Stimulated activated CD4-positive, alpha-beta T cell treated with anti-CD3 and anti-CD28 coated beads, TNF-alpha, amount 100 ng/mL, for 48 hours (primary cell): ENCODE results near the gene GUCA2B.

Experiments
- DNase-seq, 3 donors: peaks; one replicate each; pipeline ENCODE4 v3.0.0-alpha.2; 2020; ENCODE audit warnings: low read depth in 3 of 3

GUCA2B gene

DNA sequence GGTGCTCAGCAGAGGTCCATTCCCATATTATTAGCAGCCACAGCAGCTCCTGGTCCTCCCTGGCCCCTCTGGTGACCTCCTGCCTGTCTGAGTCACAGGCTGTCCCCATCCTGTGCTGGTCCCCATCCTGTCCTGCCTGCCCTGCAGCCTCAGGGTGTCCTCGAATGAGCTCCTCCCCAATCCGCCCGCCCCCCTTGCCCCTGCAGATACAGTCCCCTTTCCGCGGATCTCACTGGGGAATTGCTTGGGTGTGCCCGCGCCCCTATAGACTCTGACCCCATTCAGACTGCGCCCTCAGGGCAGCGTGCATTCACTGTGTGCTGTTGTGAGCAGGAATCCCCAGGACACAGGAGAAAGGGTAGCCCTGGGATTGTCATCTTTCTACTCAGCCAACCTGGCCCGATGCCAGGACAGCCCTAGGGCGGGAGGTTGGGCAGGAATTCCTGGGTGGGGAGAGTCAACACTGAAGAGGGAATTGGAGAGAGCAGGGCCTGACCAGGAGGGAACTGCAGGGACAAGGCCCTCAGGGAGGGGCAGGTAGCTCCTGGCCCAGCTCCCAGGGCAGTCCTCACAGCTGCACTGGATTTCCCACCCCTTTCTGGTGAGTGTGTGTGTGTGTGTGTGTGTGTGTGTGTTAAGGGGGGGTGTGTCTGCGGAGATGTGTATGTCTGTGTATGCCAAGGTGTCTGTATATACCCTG, 12.5 kb downstream of the GUCA2B start:
- DNase-seq, result no peak

DNA sequence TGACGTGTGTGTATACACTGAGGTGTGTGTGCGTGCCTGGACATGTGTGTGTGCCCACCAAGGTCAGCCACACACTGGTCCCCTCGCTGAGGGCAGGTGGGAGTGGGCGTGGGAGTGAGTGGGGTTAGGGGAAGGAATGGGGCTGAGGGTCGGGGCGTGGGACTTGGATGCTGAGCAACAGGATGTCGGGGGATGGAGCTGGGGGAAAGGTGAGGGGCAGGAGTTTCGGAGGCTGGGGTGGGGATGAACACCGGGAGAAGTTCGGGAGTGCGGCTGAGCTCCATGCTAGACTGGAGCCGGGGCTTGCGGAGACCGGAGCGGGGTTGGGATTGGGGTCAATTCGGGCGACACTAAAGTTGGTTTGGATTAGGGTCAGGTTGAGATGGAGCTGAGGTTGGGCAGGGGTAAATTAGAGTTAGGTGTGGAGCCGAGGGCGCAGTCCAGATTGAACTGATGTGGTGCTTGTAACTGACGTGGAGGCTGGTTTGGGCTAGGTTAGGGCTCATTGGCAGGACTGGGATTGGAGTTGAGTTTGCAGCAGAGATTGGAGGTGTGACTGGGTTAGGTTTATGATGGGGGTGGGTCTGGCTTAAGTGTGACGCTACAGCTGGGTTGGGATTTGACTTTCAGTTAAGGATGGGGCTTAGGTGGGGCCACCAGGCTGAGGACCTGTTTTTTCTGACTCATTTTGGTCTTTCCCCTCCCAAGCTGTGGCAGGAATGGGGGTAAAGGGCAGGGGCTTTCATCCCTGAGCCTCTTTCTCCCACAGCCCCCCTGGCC, 14.6 kb downstream of the GUCA2B start:
- no peak for DNase-seq

DNA sequence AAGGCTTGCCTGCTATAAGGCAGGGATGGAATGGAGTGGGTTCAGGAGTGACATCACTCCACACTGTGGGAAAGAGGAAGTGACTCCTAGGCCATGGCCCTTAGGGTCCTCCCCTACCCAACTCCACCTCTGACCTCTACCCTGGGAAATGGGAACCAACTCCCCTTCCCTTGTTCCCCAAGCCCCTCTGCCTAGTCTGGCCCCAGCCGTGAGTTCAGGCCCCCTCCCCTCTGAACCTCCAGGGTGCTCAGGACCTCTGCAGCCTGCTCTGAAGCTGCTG, 15.1 kb downstream of the GUCA2B start:
- DNase-seq, result no peak

DNA sequence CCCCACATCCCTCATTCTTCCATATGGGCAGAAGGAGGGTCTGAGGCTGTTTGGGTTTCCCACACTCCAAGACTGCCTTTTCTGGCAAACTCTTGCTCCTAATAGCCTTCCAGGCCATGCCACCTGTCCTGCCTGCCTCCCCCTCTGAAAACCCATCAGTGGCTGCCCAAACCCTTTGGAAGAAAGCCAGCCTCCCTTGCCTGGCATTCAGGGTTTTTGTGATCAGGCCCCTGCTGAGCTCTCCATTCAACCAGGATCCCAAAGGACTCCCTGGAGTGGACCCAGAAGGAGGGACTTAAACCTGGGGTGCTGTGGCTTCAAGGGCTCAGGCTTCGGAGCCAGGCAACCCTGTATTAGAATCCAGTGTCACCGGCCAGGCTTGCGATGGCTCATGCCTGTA, 15.6 kb downstream of the GUCA2B start:
- DNase-seq, result no peak

DNA sequence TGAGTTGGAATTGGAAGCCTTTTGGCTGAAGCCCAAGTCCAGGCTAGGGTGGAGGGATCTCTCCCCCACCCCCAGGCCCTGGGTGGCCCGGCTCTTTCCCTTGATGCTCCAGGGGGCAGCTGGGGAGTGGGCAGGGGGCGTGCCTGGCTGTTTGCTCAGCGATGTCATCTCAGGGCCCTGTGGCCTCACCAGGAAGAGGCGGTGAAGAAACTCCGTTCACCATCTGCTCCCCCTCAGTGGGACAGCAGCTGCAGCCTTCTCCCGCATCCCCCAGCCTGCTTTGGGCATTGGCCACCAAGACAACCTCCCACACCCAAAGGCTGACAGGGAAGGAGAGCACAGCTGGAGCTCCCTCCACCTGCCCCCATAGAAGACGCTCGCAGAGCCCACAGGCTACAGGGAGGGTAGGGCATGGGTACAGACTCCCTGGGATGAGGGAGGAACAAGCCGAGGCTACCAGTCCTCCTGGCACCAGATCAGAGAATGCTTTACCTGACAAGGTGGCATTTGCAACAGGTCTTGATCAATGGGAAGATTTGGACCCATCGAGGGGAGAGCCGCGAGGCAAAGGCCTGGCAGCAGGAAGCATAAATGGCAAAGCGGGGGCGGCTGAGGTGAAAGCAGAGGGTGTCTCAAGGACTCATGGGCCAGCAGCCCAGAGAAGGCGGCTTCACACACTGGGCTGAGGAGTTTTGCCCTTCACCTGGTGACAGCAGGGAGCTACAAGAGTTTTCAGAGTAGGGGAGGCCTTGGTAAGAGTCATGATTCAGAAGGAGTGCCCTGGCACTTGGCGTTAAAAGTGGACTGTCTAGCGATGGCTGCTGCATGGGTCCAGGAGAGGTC, 17.8 kb downstream of the GUCA2B start:
- DNase-seq, result no peak

DNA sequence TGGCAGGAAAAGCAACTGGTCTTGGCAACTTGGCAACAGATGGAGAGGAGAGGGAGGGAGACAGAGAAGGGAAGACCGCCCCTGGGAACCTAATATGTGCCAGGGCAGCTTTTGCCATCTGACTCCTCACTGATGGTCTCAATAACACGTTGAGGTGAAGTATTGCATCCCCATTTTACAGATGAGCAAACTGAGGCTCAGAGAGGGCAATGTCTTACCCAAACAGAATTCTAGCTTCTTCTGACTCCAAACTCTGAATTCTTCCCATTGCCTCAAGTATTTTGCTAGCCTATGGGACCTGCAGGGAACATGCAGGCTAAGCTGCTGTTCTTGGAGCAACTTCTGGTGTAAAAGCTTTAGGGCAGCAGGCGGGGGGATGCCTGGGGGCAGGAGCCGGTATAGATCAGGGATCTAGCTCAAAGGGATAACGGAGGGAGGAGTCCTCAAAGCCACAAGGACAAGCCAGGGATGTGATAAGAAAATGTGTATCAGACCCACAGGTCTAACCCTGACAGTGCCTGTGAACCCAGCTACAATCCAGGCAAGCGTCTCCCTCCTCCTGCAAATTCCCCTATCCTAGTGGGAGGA, 18.6 kb downstream of the GUCA2B start:
- DNase-seq, result no peak

DNA sequence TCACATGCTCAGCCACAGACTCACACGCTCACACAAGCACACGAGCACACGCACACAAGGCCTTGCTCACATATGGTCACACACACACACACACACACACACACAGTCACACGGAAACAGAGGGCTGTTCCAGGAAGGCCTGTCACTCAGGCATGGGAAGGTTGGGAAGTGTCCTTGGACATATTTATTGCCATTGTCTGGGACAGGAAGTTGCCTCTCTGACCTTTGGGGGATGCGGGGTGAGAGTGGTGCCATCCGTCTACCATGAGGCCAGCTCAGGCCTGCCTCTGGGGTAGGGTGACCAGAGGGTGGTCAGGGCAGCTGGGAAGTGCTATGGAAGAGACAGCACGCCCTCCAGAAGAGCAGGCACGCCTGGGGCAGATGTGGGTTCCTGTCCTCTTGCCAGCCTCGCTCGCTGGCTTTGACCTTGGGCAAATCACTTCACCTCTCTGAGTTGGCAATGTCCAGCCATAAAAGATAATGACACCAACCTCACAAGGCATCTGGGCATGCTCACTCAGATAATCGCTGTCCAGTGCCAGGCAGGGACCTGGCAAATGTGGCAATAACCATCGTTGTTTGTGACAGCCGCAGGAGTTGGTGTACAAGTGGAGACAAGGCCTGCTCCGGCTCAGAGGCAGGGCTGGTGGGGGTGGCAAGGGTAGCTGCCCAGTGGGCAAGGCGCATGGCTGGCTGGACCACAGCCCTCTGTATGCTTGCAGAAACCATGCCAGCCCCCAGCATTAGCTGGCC, 19.3 kb downstream of the GUCA2B start:
- no peak for DNase-seq

DNA sequence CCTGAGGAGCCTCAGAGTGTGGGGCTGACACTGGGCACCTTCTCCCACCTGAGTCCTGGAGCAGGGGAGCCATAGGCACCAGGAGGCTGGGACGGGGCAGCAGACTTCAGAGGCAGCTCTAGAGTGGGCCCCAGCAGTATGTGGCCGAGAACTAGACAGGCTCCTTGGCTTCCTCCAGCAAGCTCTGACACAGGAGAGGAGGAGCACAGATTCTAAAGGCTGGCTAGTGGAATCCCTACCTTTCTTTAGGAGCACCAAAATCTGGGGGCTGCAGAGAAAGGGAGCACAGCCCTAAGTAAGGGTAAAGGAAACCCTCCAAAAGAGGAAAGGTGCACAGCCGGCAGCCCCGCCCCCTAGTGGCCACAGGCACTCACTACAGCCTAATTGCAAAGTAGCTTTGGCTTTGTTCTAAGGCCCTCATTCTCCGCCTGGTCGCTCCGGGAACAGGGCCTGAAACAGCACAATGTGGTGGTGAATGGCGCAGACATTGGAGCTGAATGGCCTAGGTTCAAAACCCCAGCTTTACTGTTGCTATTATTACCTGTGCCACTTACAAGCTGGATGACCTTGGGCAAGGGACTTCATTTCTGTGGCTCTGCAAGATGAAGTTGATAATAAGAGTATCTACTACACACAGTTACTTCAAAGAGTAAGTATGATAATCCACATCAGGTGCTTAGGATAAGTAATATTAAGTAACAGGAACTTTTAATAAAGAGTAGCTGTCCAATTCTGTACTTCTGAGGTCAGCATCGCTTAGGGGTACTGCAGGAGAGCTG, 20.1 kb downstream of the GUCA2B start:
- peak; percentile 38 to 59 (median 43) for DNase-seq

DNA sequence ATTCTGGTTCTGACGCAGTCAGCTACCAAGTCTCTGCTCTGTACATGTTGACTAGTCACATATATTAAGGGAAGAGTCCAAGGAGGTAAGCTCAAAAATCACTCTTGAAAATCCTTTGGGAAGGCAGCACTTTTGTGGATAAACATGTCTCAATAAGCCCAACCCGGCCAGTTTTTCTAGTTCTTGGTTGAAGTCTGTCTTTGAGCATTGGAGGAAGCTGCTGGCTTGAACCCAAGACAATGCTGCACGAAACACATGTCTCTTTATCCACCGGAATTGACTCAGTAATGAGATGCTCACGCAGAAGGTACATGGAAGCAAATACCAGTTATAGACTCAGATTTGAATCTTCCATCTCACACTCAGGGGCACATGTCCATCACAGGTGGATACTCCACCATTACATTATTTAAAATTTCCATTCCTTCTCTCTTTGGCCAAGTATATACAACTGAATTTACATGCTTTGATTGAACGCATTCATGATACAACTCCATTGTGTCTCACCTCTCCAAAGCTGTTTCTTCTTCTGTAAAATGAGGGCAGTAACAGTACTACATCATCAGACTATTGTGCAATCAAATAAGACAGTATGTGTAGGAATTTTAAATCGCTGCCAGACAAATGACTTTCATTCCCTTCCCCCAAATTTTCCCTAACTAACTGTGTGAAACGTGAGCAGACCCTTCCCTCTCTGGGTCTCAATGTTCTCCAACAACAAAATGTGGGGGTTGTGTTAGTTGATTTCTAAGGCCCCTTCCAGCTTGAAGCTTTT, 20.9 kb downstream of the GUCA2B start:
- no peak for DNase-seq

DNA sequence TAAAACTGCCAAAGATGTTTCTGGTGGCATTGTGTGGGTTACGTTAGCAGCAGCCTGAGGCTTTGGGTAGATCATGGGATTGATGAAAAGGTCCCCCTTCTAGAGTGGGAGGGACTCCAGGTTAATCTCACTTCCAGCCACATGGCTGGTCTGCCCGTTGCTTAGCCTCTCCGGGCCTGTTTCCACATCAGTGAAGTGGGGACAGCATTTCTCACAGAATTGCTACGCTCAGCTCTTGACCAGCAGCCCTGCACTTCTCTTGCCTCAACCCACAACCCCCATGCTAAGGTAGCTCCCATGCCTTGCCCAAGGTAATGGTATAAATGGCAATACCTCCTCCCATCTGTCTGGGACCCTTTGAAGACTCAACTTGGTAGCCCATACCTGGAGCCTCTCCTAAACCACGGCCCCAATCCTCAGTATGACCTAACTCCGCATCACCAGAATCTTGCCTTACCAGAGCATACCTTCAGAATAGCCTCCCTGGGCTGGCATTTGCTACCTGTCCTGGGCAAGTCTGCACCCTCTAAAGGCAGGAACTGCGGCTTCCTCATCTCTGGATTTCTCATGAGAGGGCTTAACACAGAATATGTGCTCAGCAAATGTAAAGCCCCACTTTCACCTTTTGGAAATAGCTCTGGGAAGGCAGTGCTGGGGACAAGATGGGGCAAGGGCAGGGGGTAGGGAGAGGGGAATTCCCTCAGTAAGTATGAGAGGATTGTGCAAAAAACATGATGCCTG, 22.3 kb downstream of the GUCA2B start:
- no peak for DNase-seq

DNA sequence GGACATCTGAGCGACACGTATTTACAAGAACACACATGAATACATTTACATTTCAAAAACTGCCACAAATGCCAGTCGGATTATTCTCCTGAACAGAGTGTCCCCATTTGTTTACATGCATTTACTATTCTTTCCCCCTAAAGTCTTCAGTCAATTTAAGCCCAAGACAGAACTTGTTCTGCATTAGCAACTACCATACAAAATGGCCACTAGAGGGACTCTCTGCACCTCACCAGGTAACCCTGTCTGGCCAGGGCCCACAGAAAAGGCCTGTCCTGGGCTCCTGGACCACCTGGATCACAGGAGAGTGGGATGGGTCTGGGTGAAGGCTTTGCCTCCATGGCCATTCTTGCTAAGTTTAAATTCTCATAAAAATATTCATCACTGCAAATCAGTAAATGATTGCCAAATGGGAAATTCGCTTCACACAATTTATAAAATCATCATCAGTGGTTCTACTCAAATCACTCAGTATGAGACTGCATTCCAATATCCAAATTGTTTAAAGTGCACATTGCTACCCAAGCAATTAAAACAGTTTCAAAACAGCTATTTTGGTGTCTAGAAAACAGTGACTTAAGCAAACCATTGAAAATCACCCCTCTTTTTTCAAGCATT, 23.8 kb downstream of the GUCA2B start:
- DNase-seq, result no peak

DNA sequence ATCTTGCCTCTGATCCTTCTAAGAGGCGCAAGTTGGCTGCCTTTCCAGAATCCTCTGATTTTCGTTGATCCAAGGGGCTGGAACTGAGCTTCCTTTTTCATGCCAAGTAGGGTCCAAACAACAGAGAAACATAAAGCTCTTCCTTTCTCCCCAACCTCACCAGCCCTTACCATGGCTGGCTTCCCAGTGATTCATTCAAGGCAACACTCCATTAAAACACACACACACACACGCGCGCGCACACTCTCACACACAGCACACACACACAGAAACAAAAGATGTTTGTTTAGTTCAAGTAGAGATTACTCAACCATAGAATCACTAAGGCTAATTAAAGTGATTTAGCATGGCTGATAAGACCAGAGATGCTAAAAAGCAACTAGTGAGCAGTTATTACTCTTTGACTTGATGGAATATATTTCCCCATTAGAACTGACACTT, 24.4 kb downstream of the GUCA2B start:
- no peak for DNase-seq

DNA sequence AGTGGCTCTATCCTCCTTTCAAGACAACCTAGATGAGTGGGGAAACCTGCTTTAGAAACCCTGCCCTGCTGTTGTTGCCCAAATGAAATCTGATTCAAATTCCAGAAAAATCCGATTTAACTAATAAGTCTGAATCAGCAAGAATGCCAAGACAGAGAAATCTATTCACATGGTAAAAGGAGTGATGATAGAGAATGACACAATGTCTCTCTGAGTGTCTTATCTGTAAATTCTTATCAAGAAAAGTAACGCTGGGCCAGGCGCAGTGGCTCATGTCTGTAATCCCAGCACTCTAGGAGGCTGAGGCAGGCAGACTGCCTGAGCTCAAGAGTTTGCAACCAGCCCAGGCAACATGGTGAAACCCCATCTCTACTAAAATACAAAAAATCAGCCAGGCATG, 25.0 kb downstream of the GUCA2B start:
- DNase-seq, result no peak

DNA sequence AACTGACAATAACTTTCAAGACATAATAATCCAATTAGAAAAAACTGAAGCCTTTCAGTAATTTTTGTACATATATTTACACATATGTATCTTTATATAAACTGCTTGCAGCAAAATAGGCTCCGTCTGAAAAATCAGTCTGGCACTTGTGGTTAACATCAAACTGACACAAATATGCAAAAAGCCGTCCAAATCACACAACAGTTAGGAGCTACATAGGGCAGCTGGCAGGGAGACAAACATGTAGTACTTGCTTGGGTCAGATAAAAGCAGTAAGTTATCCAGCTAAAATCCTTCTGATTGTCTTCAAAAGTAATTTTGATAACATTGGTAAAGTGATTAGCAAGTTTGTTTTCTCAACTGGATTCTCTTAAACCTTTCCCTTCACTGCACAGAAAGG, 26.1 kb downstream of the GUCA2B start:
- DNase-seq, result no peak

DNA sequence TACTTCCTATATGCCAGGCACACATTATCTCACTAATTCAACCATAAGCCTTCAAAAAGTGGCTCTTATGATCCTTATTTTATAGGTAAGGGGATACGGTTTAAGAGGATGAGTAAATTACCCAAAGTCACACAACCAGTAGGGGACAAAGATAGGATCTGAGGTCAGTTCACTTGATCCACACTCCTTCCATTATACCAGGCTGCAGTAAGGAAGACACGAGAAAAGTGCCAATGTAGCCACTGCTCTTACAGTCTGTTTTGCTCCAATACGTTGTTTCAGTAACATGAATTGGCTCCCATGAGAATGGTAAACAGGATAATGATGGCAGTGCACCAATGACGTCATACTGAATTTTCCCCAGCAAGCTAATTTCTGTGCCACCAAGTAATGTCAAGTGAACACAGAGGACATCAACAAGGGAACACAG, 26.7 kb downstream of the GUCA2B start:
- no peak for DNase-seq

DNA sequence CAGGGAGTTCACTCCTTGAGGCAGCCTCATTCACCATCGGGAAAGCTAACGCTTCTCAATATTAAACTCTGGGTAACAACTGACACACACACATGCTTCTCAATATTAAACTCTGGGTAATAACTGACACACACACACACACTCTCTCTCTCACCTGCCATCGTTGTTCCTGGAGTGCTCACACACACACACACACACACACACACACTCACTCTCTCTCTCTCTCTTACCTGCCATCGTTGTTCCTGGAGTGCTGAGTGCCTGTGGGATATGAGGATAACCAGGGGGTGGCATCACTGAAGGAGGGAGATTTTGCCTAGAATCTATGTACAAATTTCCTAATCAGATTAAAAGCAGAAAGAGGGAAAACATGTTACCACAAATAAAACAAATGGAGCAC, 28.5 kb downstream of the GUCA2B start:
- DNase-seq, result no peak

DNA sequence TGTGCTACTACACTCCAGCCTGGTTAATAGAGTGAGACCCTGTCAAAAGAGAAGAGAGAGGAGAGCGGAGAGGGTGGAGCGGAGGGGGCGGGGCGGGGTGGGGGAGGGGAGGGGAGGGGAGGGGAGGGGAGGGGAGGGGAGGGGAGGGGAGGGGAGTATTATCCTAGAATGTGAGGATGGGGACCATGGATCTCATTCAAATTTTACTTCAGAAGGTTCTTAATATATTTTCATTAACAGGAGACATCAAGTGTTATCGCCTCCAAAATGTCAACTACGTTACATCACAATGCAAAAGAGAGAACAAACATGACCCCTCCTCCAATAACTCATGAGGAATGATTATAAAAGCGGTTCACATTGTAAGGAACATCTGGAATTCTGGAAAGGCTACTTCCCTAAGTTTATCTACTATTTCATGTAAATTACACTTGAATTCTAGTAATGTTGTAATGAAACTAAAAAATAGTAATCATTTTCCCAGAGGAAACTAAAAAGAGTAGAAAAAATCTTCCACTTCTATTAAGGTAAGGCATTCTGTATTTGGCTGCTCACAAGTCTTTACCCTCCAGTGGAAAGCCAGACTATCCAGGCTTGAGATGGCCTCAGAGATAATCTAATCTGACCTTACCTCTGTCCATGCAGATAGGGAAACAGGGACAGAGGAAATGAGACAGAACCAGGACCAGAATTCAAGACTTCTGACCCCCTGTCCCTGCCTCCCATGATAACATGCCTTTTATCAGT, 30.2 kb downstream of the GUCA2B start:
- no peak for DNase-seq

DNA sequence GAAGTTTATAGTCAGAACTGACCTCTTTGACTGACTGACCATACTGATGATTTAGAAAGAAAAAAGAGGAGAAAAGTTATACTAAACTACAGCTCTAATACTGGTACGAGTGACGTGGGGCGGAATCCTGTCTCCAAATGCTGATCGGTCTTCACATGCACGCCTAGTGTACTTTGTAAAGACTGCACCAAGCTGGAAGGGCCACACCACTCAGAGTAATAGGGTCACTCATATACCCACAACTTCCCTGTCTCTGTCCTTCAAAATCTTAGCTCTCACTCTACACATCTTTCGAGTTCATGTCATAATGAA, 30.7 kb downstream of the GUCA2B start:
- DNase-seq, result no peak
